Measurements from ENCODE around the gene OPRD1. TPM values are rescaled to one million over a fixed set of nuclear protein-coding genes. Genes with fewer than 3 reads are reported as not detected.
"Not testable (repeated sequence)": the region's sequence is repeated elsewhere in the genome, so short reads cannot be mapped to it uniquely, and the experiment has no call there.

The OPRD1 gene
- total RNA-seq, 1 donor from 2014 or later, result 0.09 TPM

DNA sequence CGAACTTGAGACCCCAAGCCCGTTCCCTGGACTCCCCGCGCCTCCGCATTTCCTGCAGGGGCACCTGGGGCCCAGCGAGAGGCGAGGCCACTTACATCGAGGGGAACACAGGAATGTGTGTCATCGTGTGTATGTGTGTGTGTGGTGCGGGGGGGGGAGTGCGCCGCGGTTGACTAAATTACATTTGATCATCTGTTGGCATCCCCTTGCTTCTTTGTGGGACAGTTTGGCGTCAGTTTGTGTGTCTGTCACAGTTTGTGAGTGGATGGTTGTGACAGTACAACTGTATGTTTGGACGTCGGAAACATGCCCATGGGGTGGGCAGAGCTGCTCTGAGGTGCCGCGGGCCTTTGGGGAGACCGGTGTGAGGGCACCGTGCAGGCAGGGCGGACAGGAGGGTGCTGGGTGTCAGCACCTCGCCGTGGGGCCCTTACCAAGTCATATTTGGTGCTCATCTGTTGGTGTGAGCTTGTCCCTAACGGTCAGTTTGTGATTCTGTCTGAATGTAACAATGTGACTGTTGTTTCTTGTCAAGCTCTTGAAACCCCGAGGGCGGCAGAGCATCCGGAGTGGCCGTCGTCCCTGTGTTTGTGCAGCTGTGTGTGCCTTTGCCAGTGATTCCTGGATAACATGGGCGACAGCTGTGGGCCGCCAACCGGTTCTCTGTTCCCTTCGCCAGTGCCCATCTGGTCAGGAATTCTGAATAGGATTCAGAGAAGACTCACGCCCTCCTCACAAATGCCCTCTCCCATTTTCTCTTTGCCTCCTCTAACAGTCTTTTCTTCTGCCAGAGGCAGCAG lies 899 bp downstream of the OPRD1 start:
- DNase-seq, result no peak
- Mint-ChIP-seq H3K4me1 (peaks cover 2% of the 10 kb centered on the region), H3K9me3 (no peaks in the 10 kb centered on the region), H3K27me3 (peaks cover 52% of the 10 kb centered on the region), H3K4me3 (no peak overlapping the region), H3K36me3 (ENCODE audit: low read depth) (no peaks in the 10 kb centered on the region), H3K27ac (no peak overlapping the region)
- intact Hi-C loops (cut with micrococcal nuclease), result no loop called here

- no peak overlapping the region for H3K27ac Mint-ChIP-seq
- no peaks in the 10 kb centered on the region for H3K36me3 Mint-ChIP-seq (ENCODE audit: low read depth)
- no peak overlapping the region for H3K4me3 Mint-ChIP-seq
- intact Hi-C loops (cut with micrococcal nuclease), result no loop called here
- DNase-seq, result no peak
- H3K27me3 Mint-ChIP-seq, result peaks cover 55% of the 10 kb centered on the region
- no peaks in the 10 kb centered on the region for H3K9me3 Mint-ChIP-seq
- peaks cover 2% of the 10 kb centered on the region for H3K4me1 Mint-ChIP-seq
Observed at GRCh38 chr1:28813931-28814465, 2.0 kb downstream of the OPRD1 start.

DNA sequence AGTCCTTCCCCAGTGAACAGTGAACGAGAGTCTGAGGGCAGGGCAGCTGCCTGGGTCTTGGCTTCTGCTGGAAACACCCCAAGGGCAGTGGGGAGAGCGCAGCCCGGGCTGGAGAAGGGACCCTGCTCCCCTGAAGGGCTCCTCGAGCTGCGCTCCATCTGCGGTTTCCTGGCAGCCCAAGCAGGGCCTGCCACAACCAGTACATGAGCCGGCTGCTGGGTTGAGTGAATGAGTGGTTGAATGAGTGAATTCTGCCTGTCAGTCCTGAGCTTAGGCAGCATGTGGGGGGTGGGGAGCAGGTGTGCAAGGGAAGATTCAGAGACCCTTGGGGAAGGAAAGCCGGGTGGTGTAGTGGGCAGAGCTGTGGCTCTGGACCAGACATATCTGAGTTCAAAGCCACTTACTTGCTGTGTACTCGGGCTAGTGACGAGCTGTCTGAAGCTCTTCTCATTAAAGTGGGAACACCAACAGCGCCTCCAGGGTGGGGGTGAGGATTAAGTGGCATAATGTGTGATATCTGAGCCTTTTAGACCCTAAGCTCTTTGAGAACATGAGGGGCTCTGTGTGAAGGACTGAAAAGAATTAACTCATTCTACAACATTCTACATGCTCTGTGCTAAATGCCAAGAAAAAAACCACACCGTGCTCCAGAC lies 3.7 kb downstream of the OPRD1 start:
- intact Hi-C loops (cut with micrococcal nuclease), result no loop called here
- H3K36me3 Mint-ChIP-seq (ENCODE audit: low read depth), result no peaks in the 10 kb centered on the region
- no peaks in the 10 kb centered on the region for H3K9me3 Mint-ChIP-seq
- H3K27me3 Mint-ChIP-seq, result peaks cover 46% of the 10 kb centered on the region
- H3K4me3 Mint-ChIP-seq, result no peak overlapping the region
- peak; percentile 65 for DNase-seq
- peaks cover 2% of the 10 kb centered on the region for H3K4me1 Mint-ChIP-seq
- no peak overlapping the region for H3K27ac Mint-ChIP-seq

- Mint-ChIP-seq H3K36me3 (ENCODE audit: low read depth) (no peaks in the 10 kb centered on the region), H3K27me3 (peaks cover 35% of the 10 kb centered on the region), H3K9me3 (no peaks in the 10 kb centered on the region), H3K27ac (no peak overlapping the region), H3K4me1 (peaks cover 2% of the 10 kb centered on the region), H3K4me3 (no peak overlapping the region)
- intact Hi-C loops (cut with micrococcal nuclease), result no loop called here
- DNase-seq, result no peak
Observed at GRCh38 chr1:28817133-28817532, 5.2 kb downstream of the OPRD1 start.

DNA sequence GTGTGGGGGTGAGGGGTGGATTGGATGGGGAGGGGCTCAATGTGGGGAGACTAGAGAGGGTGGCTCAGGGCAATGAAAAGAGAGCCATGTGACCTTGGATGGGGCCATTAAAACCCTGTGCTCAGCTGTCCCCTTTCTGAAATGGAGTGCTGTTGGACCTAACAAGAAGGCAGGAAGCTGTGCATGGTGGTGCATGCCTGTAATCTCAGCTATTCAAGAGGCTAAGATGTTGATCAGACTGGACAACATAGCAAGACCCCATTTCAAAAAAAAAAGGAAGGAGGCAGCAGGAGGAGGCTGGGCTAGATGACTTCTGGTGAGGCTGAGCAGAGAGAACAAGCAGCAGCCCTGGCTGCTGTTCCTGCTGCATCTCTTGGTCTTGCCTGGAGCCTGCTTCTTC lies 7.0 kb downstream of the OPRD1 start:
- intact Hi-C loops (cut with micrococcal nuclease), result no loop called here
- DNase-seq, result no peak
- peaks cover 21% of the 10 kb centered on the region for H3K27me3 Mint-ChIP-seq
- H3K4me1 Mint-ChIP-seq, result peaks cover 2% of the 10 kb centered on the region
- no peaks in the 10 kb centered on the region for H3K36me3 Mint-ChIP-seq (ENCODE audit: low read depth)
- H3K27ac Mint-ChIP-seq, result no peak overlapping the region
- no peaks in the 10 kb centered on the region for H3K9me3 Mint-ChIP-seq
- no peak overlapping the region for H3K4me3 Mint-ChIP-seq

GRCh38 chr1:28822799-28823198 lies 10.8 kb downstream of the OPRD1 start:
- Mint-ChIP-seq H3K27me3 (peaks cover 7% of the 10 kb centered on the region), H3K9me3 (no peaks in the 10 kb centered on the region), H3K27ac (no peak overlapping the region), H3K4me1 (no peaks in the 10 kb centered on the region), H3K36me3 (ENCODE audit: low read depth) (no peaks in the 10 kb centered on the region), H3K4me3 (no peak overlapping the region)
- intact Hi-C loops (cut with micrococcal nuclease), result no loop called here
- no peak for DNase-seq

DNA sequence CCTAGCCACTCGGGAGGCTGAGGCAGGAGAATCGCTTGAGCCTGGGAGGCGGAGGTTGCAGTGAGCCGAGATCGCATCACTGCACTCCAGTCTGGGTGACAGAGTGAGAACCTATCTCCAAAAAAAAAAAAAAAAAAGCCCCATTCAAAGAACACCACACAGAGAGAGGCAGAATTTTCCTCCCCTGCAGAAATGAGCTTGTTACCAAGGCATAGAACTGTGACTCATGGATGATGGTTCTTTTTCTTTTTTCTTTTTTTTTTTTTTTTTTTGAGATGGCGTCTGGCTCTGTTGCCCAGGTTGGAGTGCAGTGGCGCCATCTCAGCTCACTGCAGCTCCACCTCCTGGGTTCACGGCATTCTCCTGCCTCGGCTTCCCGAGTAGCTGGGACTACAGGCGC lies 12.1 kb downstream of the OPRD1 start:
- H3K36me3 Mint-ChIP-seq (ENCODE audit: low read depth); H3K4me1 Mint-ChIP-seq; H3K4me3 Mint-ChIP-seq; intact Hi-C loops (cut with micrococcal nuclease); H3K27me3 Mint-ChIP-seq; DNase-seq; H3K27ac Mint-ChIP-seq; H3K9me3 Mint-ChIP-seq: not testable (repeated sequence)

DNA sequence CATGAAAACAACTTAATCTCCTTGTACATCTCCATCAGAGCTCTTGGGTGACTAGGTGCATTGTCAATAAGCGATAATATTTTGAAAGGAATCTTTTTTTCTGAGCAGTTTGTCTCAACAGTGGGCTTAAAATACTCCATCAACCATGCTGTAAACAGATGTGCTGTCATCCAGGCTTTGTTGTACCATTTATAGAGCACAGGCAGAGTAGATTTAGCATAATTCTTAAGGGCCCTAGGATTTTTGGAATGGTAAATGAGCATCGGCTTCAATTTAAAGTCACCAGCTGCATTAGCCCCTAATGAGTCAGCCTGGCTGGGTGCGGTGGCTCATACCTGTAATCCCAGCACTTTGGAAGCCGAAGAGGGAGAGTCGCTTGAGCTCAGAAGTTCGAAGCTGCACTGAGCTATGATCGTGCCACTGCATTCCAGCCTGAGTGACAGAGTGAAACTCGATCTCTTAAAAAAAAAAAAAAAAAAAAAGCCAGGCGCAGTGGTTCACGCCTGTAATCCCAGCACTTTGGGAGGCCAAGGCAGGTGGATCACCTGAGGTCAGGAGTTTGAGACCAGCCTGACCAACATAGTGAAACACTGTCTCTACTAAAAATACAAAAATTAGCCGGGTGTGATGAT lies 16.4 kb downstream of the OPRD1 start:
- H3K4me3 Mint-ChIP-seq; intact Hi-C loops (cut with micrococcal nuclease); H3K4me1 Mint-ChIP-seq: not testable (repeated sequence)

GRCh38 chr1:28830814-28831213 lies 18.8 kb downstream of the OPRD1 start:
- Mint-ChIP-seq H3K27ac (no peak overlapping the region), H3K4me3 (no peak overlapping the region), H3K4me1 (no peaks in the 10 kb centered on the region), H3K27me3 (peaks cover 6% of the 10 kb centered on the region), H3K9me3 (no peaks in the 10 kb centered on the region), H3K36me3 (ENCODE audit: low read depth) (no peaks in the 10 kb centered on the region)
- intact Hi-C loops (cut with micrococcal nuclease), result no loop called here
- DNase-seq, result no peak

More for the DNA sequence above, 16.4 kb downstream of the OPRD1 start:
- not testable (repeated sequence) for H3K36me3 Mint-ChIP-seq (ENCODE audit: low read depth); H3K27me3 Mint-ChIP-seq; H3K27ac Mint-ChIP-seq; H3K9me3 Mint-ChIP-seq; DNase-seq

GRCh38 chr1:28832966-28833365 lies 21.0 kb downstream of the OPRD1 start:
- no peaks in the 10 kb centered on the region for H3K36me3 Mint-ChIP-seq (ENCODE audit: low read depth)
- peaks cover 4% of the 10 kb centered on the region for H3K27me3 Mint-ChIP-seq
- intact Hi-C loops (cut with micrococcal nuclease), result no loop called here
- H3K27ac Mint-ChIP-seq, result no peak overlapping the region
- H3K4me3 Mint-ChIP-seq, result no peak overlapping the region
- no peak for DNase-seq
- H3K9me3 Mint-ChIP-seq, result no peaks in the 10 kb centered on the region
- no peaks in the 10 kb centered on the region for H3K4me1 Mint-ChIP-seq

DNA sequence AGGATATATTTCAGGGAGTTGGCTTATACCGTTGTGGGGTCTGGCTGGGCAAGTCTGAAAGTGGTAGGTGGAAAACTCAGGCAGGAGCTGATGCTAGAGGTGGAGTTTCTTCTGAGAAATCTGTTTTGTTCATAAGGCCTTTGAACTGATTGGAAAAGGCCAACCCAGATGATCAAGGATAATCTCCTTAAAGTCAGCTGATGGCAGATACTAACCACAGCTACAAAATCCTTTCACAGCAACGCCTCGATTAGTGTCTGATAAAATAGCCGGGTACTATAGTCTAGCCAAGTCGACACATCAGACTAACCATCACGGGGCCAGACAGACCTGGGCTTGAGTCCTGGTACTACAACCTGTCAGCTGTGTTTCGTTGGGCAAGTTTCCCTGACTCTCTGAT lies 21.4 kb downstream of the OPRD1 start:
- no peaks in the 10 kb centered on the region for H3K4me1 Mint-ChIP-seq
- no peak overlapping the region for H3K4me3 Mint-ChIP-seq
- H3K27ac Mint-ChIP-seq, result no peak overlapping the region
- no peaks in the 10 kb centered on the region for H3K9me3 Mint-ChIP-seq
- no peak for DNase-seq
- peaks cover 3% of the 10 kb centered on the region for H3K27me3 Mint-ChIP-seq
- intact Hi-C loops (cut with micrococcal nuclease), result no loop called here
- no peaks in the 10 kb centered on the region for H3K36me3 Mint-ChIP-seq (ENCODE audit: low read depth)

GRCh38 chr1:28835237-28835650 lies 23.3 kb downstream of the OPRD1 start:
- DNase-seq, result no peak
- Mint-ChIP-seq H3K9me3 (no peaks in the 10 kb centered on the region), H3K4me1 (no peaks in the 10 kb centered on the region), H3K4me3 (no peak overlapping the region), H3K27ac (no peak overlapping the region), H3K36me3 (ENCODE audit: low read depth) (no peaks in the 10 kb centered on the region), H3K27me3 (peaks cover 16% of the 10 kb centered on the region)
- intact Hi-C loops (cut with micrococcal nuclease), result no loop called here

- Mint-ChIP-seq H3K4me1 (no peaks in the 10 kb centered on the region), H3K27me3 (peaks cover 16% of the 10 kb centered on the region), H3K27ac (no peak overlapping the region), H3K4me3 (no peak overlapping the region), H3K36me3 (ENCODE audit: low read depth) (no peaks in the 10 kb centered on the region), H3K9me3 (no peaks in the 10 kb centered on the region)
- intact Hi-C loops (cut with micrococcal nuclease), result no loop called here
- DNase-seq, result no peak
Observed at GRCh38 chr1:28836421-28836956, 24.5 kb downstream of the OPRD1 start.

Data from activated CD4-positive, alpha-beta T cell treated with anti-CD3 and anti-CD28 coated beads, Interleukin-2, amount 10 ng/mL, durations not matched to agents 24 days and 14 days (primary cell).